ENCODE measurements around the gene ZNF277.

DNA sequence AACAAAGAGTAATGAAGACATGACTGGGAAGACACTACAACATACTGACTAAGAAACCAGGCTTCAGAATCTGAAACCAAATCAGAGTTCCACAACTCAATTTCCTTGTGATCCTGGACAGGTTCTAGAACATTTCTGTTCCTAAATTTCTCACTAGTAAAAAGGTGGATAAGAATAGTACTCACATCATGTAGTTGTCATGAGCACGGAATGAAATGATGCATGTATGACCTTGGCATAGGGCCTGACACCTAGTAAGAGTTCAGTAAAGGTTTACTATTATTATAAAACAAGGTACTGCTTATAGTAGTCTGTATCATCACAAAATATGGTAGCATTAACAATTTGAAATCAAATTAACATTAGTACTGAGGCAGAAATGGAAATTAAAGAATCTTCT lies 20.2 kb upstream of the ZNF277 start:
- TF ChIP-seq, protein P1, sequence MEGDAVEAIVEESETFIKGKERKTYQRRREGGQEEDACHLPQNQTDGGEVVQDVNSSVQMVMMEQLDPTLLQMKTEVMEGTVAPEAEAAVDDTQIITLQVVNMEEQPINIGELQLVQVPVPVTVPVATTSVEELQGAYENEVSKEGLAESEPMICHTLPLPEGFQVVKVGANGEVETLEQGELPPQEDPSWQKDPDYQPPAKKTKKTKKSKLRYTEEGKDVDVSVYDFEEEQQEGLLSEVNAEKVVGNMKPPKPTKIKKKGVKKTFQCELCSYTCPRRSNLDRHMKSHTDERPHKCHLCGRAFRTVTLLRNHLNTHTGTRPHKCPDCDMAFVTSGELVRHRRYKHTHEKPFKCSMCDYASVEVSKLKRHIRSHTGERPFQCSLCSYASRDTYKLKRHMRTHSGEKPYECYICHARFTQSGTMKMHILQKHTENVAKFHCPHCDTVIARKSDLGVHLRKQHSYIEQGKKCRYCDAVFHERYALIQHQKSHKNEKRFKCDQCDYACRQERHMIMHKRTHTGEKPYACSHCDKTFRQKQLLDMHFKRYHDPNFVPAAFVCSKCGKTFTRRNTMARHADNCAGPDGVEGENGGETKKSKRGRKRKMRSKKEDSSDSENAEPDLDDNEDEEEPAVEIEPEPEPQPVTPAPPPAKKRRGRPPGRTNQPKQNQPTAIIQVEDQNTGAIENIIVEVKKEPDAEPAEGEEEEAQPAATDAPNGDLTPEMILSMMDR (IDR thresholded peaks at IDR 0.05), result no peak
- no peak for TF ChIP-seq POLR2A (IDR thresholded peaks at IDR 0.05)
